Endothelial cell (in vitro differentiated cells): ENCODE results near the gene CYP51A1. TPM values are rescaled to one million over a fixed set of nuclear protein-coding genes. Genes with fewer than 3 reads are reported as not detected.

Source experiments
- DNase-seq: peaks from one replicate; pipeline ENCODE4 v3.0.0; 2021; ENCODE audit warnings: low spot score
- H3K27ac Mint-ChIP-seq: one replicate; pipeline ENCODE4 v1.8.0; 2021; ENCODE audit warnings: mixed read lengths, inconsistent platforms; ENCODE audit not compliant: unreplicated experiment
- H3K27me3 Mint-ChIP-seq: one replicate; pipeline ENCODE4 v1.8.0; 2021; ENCODE audit warnings: mild to moderate bottlenecking, moderate library complexity, mixed read lengths, inconsistent platforms; ENCODE audit not compliant: unreplicated experiment
- H3K36me3 Mint-ChIP-seq: one replicate; pipeline ENCODE4 v1.8.0; 2021; ENCODE audit warnings: mild to moderate bottlenecking, low read depth, mixed read lengths, inconsistent platforms; ENCODE audit not compliant: unreplicated experiment
- H3K4me1 Mint-ChIP-seq: one replicate; pipeline ENCODE4 v1.8.0; 2021; ENCODE audit warnings: mild to moderate bottlenecking, mixed read lengths, inconsistent platforms; ENCODE audit not compliant: unreplicated experiment
- H3K4me3 Mint-ChIP-seq: one replicate; pipeline ENCODE4 v1.8.0; 2021; ENCODE audit warnings: mild to moderate bottlenecking, mixed read lengths, inconsistent platforms; ENCODE audit not compliant: unreplicated experiment
- H3K9me3 Mint-ChIP-seq: one replicate; pipeline ENCODE4 v1.8.0; 2021; ENCODE audit warnings: mixed read lengths, inconsistent platforms; ENCODE audit not compliant: unreplicated experiment
- total RNA-seq: library from RNA; stranded (reverse); fragmentation: NEBNext Ultra II Directional; extraction: Animal tissue kit (Norgen Biotek cat#: 25700); gene quantifications from one replicate; pipeline ENCODE4 v1.2.1, GENCODE V29; 2021; ENCODE audit not compliant: unreplicated experiment
- TF ChIP-seq, protein P1 (sequence below): fragments of 200-600 bp; sonication (generic); IDR thresholded peaks from one replicate; pipeline ENCODE4 v1.5.0; 2021; ENCODE audit warnings: antibody characterized with exemption; ENCODE audit not compliant: unreplicated experiment

CYP51A1 gene
- total RNA-seq, 1 donor from 2014 or later: 109 TPM

DNA sequence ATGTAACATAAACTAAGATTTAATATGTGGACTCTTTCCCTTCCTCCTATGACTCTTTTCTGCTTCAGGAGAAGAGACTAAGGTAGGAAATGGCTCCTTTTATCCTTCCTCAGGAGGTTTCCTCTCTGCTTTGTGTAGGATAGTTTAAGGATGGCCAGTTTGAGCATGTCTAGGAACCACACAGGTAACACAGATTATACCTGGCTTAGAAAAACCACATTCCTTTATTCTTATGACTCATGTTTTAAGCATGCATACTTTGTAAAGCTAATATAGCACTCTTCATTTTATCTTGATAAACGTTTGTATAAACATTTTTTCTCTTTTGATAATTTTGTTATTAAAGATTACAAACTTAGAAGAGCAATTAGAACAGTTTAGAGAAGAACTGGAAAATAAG is 57.8 kb downstream of the CYP51A1 start:
- H3K4me3 Mint-ChIP-seq: no peak overlapping the region
- no peaks in the 10 kb centered on the region for H3K4me1 Mint-ChIP-seq
- H3K27ac Mint-ChIP-seq: no peak overlapping the region
- H3K27me3 Mint-ChIP-seq: no peaks in the 10 kb centered on the region
- TF ChIP-seq, protein P1, sequence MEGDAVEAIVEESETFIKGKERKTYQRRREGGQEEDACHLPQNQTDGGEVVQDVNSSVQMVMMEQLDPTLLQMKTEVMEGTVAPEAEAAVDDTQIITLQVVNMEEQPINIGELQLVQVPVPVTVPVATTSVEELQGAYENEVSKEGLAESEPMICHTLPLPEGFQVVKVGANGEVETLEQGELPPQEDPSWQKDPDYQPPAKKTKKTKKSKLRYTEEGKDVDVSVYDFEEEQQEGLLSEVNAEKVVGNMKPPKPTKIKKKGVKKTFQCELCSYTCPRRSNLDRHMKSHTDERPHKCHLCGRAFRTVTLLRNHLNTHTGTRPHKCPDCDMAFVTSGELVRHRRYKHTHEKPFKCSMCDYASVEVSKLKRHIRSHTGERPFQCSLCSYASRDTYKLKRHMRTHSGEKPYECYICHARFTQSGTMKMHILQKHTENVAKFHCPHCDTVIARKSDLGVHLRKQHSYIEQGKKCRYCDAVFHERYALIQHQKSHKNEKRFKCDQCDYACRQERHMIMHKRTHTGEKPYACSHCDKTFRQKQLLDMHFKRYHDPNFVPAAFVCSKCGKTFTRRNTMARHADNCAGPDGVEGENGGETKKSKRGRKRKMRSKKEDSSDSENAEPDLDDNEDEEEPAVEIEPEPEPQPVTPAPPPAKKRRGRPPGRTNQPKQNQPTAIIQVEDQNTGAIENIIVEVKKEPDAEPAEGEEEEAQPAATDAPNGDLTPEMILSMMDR: no peak
- no peaks in the 10 kb centered on the region for H3K9me3 Mint-ChIP-seq
- peaks cover 21% of the 10 kb centered on the region for H3K36me3 Mint-ChIP-seq
- DNase-seq: no peak

DNA sequence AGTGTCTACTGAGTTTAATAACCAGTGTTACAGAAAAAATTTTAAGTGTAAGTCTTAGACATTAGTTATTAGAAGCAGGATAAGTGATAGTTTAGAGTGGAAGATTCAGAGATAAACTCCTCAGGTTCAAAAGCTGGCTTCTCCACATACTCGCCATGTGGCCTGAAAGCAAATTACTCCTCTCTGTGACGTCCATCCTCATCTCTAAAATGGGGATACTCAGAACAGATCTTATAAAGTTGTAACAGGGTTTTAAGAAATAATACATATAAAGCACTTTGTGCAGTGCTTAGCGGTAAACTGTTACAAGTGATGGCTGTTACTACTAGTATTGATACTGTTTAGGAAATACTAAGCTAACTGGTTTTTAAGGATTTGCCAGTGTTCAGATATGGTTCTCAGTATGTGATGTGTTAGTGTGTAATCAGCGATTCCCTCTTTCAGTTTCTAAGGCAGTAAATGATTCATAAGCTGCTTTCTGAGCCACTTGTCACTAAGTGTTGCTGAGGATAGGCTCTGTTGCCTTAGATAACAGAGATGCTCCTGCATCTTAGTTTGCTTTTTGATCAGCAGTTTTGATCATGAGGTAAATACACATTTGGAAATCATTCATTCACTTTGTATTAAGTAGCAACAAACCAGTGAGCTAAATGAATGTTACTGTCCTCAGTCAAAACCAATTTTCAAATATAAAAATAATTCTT is 58.7 kb downstream of the CYP51A1 start:
- DNase-seq: no peak
- TF ChIP-seq, protein P1: no peak
- Mint-ChIP-seq H3K27me3 (no peaks in the 10 kb centered on the region), H3K27ac (no peak overlapping the region), H3K4me1 (peaks cover 2% of the 10 kb centered on the region), H3K36me3 (peaks cover 21% of the 10 kb centered on the region), H3K9me3 (no peaks in the 10 kb centered on the region), H3K4me3 (no peak overlapping the region)

DNA sequence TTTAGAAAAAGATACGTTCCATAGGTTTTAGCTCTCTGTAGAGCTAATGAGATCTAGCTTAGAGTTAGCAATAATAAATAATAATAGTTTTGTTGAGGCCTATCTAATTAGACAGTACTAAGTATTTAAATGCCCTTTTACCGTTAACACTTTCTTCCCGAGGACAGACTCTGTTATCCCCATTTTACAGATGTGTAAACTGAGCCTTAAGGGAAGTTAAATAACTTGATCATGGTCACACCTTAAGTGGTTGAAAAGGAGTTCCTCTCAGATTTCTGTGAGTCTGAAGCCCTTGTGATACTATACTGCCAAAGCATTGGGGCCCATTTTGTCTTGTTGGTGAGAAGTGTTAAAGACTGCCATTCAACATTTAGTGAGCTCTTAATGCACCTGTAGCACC is 61.6 kb downstream of the CYP51A1 start:
- TF ChIP-seq, protein P1: no peak

DNA sequence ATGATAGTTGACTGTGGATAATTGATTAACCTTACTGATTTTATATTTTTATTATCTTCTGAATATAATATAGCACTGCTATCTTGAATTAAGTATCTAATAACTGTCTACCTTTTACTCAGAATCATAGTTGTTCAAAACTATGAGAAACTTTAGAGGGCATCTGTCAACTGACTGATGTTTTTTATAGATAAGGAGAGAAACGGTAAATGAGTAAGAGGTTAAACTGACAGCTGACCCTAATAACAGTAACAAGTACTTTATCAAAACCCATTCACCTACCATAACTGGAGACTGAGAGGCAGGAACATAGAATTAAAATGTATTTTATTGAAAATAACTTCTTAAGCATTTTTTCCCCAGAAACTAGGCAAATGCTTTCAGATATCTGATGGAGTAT is 62.2 kb downstream of the CYP51A1 start:
- H3K27me3 Mint-ChIP-seq: no peaks in the 10 kb centered on the region
- no peaks in the 10 kb centered on the region for H3K9me3 Mint-ChIP-seq
- no peak overlapping the region for H3K4me3 Mint-ChIP-seq
- DNase-seq: no peak
- H3K27ac Mint-ChIP-seq: no peak overlapping the region
- TF ChIP-seq, protein P1: no peak
- H3K4me1 Mint-ChIP-seq: peaks cover 2% of the 10 kb centered on the region
- peaks cover 15% of the 10 kb centered on the region for H3K36me3 Mint-ChIP-seq

More for the DNA sequence above, 61.6 kb downstream of the CYP51A1 start:
- Mint-ChIP-seq H3K4me1 (peaks cover 2% of the 10 kb centered on the region), H3K36me3 (peaks cover 15% of the 10 kb centered on the region), H3K9me3 (no peaks in the 10 kb centered on the region), H3K4me3 (no peak overlapping the region), H3K27me3 (no peaks in the 10 kb centered on the region), H3K27ac (no peak overlapping the region)
- DNase-seq: no peak

DNA sequence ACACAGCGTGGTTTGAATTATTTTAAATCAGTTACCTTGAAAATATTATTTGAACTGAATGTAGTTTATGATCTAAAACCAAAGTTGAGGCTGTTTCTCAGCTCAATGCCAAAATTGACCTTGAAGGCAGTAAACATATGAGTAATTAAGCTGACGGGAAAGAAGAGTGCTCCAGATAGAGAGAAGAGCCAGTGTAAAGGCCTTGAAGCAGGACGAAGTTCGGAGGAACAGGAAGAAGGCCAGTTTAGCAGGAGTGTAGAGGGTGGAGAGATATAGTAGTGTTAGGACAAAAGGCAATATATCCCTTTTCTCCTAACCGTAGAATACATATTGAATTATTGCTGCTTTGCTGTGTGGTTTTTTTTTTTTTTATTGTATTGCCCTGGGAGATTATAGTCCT is 63.2 kb downstream of the CYP51A1 start:
- H3K27ac Mint-ChIP-seq: peak overlapping the region; percentile 49
- H3K4me1 Mint-ChIP-seq: peaks cover 2% of the 10 kb centered on the region
- H3K36me3 Mint-ChIP-seq: peaks cover 15% of the 10 kb centered on the region
- TF ChIP-seq, protein P1: no peak
- no peaks in the 10 kb centered on the region for H3K27me3 Mint-ChIP-seq
- H3K9me3 Mint-ChIP-seq: no peaks in the 10 kb centered on the region
- no peak overlapping the region for H3K4me3 Mint-ChIP-seq
- DNase-seq: no peak
